ENCODE results near the gene ZFP82. TPM values are rescaled to one million over a fixed set of nuclear protein-coding genes. Genes with fewer than 3 reads are reported as not detected.

ZFP82 gene
- total and polyA plus RNA-seq, 12 donors = 1.9 to 6.3 (median 4.3) TPM

GRCh38 chr19:36404498-36404897, 13.9 kb downstream of the ZFP82 start:
- Histone ChIP-seq H3K36me3 (peaks cover 0 to 100% (median 79%) of the 10 kb centered on the region in 9 donors), H3K4me1 (no peaks in the 10 kb centered on the region), H3K9me3 (peaks cover 0 to 61% (median 0%) of the 10 kb centered on the region in 11 donors), H3K4me3 (no peak overlapping the region), H3K27me3 (no peaks in the 10 kb centered on the region), H3K27ac (no peak overlapping the region)
- no peak for DNase-seq
- ATAC-seq = no peak
- 96 to 99% methylated on average over 3 of the region's 3 CpGs for WGBS, 2 donors
- TF ChIP-seq, protein P1, sequence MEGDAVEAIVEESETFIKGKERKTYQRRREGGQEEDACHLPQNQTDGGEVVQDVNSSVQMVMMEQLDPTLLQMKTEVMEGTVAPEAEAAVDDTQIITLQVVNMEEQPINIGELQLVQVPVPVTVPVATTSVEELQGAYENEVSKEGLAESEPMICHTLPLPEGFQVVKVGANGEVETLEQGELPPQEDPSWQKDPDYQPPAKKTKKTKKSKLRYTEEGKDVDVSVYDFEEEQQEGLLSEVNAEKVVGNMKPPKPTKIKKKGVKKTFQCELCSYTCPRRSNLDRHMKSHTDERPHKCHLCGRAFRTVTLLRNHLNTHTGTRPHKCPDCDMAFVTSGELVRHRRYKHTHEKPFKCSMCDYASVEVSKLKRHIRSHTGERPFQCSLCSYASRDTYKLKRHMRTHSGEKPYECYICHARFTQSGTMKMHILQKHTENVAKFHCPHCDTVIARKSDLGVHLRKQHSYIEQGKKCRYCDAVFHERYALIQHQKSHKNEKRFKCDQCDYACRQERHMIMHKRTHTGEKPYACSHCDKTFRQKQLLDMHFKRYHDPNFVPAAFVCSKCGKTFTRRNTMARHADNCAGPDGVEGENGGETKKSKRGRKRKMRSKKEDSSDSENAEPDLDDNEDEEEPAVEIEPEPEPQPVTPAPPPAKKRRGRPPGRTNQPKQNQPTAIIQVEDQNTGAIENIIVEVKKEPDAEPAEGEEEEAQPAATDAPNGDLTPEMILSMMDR (IDR thresholded peaks at IDR 0.05) = no peak
- intact Hi-C loops (cut with DNase I) = no loop called here

DNA sequence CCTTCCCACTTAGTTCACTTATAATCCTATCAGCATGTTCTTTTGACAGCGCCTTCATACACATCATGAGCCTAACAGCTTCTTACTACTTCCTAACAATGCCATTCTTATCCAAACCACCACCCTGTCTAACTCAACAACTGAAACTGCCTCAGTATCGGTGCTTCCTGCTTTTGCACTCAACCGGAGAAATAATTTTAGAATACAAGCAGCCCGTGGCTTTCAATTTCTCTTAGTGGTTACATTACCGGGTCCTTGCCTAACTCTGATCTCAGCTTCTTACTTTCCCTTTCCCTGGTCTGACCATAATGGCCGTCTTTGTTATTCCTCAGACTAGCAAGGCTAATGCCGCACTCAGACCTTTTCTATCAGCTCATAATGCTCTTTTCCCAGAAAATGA, 17.0 kb downstream of the ZFP82 start:
- intact Hi-C loops (cut with DNase I) = no loop called here
- no peak overlapping the region for H3K27ac ChIP-seq

DNA sequence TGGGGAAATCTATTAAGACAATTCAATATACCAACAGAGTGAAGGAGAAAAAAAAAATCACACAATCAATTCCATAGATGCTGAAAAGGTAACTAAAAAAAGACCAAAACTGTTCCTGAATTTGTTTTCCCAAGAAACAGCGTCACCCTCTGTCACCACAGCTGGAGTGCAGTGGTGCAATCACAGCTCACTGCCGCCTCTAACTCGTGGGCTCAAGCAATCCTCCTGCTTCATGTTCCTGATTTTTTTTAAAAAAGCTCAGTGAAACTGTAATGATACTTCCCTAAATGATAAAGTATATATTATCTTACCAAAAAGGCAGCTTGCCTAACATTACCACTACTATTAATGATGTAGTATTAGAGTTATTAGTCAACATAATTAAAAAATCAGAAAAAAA, 19.9 kb downstream of the ZFP82 start:
- intact Hi-C loops (cut with DNase I) = no loop called here
- peaks cover 0 to 100% (median 83%) of the 10 kb centered on the region in 9 donors for H3K36me3 ChIP-seq
- no peaks in the 10 kb centered on the region for H3K4me1 ChIP-seq
- 97 to 98% methylated on average over 3 of the region's 3 CpGs for WGBS, 2 donors
- ATAC-seq (no peak), DNase-seq (no peak)
- TF ChIP-seq, protein P1 (IDR thresholded peaks at IDR 0.05) = no peak
- H3K27me3 ChIP-seq = no peaks in the 10 kb centered on the region
- no peak overlapping the region for H3K4me3 ChIP-seq
- peaks cover 0 to 89% (median 27%) of the 10 kb centered on the region in 11 donors for H3K9me3 ChIP-seq
- H3K27ac ChIP-seq = no peak overlapping the region

More for the DNA sequence above, 17.0 kb downstream of the ZFP82 start:
- no peak for ATAC-seq
- TF ChIP-seq, protein P1 (IDR thresholded peaks at IDR 0.05) = no peak
- no peak overlapping the region for H3K4me3 ChIP-seq
- no peaks in the 10 kb centered on the region for H3K27me3 ChIP-seq
- no peak for DNase-seq
- H3K36me3 ChIP-seq = peaks cover 0 to 100% (median 81%) of the 10 kb centered on the region in 9 donors
- peaks cover 0 to 68% (median 6%) of the 10 kb centered on the region in 11 donors for H3K9me3 ChIP-seq
- no peaks in the 10 kb centered on the region for H3K4me1 ChIP-seq
- 86 to 89% methylated on average over 7 of the region's 7 CpGs for WGBS, 2 donors

DNA sequence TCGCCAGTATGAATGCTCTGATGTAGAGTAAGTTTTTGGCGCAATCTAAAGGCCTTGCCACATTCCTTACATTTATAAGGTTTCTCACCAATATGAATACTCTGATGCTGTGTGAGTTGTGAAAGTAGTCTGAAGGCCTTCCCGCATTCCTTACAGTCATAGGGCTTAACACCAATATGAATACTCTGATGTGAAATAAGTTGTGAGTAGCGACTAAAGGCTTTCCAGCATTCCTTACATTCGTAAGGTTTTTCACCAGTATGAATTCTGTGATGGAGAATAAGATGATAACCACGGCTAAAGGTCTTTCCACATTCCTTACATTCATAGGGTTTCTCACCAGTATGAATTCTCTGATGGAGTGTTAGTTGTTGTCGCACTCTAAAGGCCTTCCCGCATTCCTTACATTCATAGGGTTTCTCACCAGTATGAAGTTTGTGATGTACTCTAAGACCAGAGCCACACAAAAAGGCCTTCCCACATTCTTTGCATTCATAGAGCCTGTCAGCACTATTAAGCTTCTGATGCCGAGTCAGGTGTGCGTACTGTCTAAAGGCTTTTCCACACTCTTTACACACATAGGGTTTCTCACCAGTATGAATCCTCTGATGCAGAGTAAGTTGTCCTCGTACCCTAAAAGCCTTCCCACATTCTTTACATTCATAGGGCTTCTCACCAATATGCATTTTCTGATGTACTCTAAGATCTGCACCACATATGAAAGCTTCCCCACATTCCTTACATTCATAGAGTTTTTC, 25.3 kb downstream of the ZFP82 start:
- Histone ChIP-seq H3K36me3 (peaks cover 0 to 71% (median 58%) of the 10 kb centered on the region in 9 donors), H3K4me1 (no peaks in the 10 kb centered on the region), H3K27me3 (no peaks in the 10 kb centered on the region), H3K27ac (no peak overlapping the region), H3K9me3 (peaks cover 0 to 100% (median 67%) of the 10 kb centered on the region in 11 donors), H3K4me3 (no peak overlapping the region)
- intact Hi-C loops (cut with DNase I) = no loop called here
- TF ChIP-seq, protein P1 (IDR thresholded peaks at IDR 0.05) = no peak
- 96 to 98% methylated on average over 11 of the region's 11 CpGs for WGBS, 2 donors
- no peak for DNase-seq
- ATAC-seq = no peak
